Esophagus muscularis mucosa (tissue), 4 donors: ENCODE data around the gene SMCO4.

ENCODE experiments used
- EP300 ChIP-seq: sonication (generic); formaldehyde crosslinking; IDR thresholded peaks from one replicate; pipeline ENCODE4 v1.6.1; 2017; ENCODE audit warnings: antibody characterized with exemption
- POLR2A ChIP-seq: fragments of 450-650 bp; IDR thresholded peaks from one replicate; pipeline ENCODE4 v1.6.1; 2017; ENCODE audit warnings: antibody characterized with exemption, moderate library complexity, mild to moderate bottlenecking, low read depth
- POLR2AphosphoS5 ChIP-seq, 2 donors: sonication (generic); formaldehyde crosslinking; IDR thresholded peaks; one replicate each; pipeline ENCODE4 v1.6.1; 2017; ENCODE audit warnings: antibody characterized with exemption in 2 of 2
- TF ChIP-seq, protein P1 (sequence below), 3 experiments: fragments of 200-600 bp in 2 of 3; fragments of 450-650 bp in 1 of 3; sonication (generic) in 2 of 3; IDR thresholded peaks; one replicate each; pipeline ENCODE4 v1.5.1; 2017 to 2019; ENCODE audit warnings: antibody characterized with exemption in 3 of 3, mild to moderate bottlenecking in 2 of 3, moderate library complexity in 1 of 3

DNA sequence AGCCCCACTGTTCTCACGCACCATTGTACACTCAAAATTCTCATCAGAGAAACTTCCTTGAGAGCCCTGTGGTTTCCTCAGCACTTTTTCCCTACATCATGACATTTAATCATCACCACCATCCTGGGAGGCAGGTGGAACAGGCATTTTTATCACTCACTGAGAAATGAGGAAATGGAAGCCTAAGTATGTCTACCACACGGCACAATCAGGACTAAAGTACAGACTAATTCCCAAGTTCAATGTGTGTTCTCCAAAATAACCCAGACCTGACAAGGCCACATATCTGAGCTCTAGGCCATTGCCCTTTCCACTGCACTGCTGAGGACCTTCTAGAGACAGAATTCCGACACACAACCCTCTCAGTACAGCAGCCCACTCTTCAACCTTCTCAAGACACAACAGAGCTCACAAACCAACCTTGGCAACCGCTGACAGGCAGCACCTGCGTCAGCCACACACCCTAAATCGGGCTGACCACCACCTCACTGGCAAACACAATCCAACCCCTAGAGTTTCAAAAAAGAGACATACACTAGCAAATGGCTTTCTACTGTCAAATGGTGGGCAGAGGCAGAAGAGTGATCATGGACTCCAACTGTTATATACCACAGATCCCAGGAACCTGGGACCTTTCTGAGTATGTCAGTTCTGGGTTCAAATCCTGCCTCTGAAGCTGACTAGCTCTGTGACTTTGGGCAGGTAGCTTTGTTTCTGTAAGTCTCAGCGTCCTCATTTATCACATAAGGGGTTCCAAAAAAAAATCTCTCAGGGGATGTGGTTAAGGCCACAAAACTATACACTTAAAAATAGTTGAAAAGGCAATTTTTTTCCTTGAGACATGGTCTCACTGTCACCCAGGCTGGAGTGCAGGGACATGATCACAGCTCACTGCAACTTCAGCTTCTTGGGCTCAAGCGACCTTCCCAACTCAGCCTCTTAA, 16.3 kb downstream of the SMCO4 start:
- TF ChIP-seq, protein P1, sequence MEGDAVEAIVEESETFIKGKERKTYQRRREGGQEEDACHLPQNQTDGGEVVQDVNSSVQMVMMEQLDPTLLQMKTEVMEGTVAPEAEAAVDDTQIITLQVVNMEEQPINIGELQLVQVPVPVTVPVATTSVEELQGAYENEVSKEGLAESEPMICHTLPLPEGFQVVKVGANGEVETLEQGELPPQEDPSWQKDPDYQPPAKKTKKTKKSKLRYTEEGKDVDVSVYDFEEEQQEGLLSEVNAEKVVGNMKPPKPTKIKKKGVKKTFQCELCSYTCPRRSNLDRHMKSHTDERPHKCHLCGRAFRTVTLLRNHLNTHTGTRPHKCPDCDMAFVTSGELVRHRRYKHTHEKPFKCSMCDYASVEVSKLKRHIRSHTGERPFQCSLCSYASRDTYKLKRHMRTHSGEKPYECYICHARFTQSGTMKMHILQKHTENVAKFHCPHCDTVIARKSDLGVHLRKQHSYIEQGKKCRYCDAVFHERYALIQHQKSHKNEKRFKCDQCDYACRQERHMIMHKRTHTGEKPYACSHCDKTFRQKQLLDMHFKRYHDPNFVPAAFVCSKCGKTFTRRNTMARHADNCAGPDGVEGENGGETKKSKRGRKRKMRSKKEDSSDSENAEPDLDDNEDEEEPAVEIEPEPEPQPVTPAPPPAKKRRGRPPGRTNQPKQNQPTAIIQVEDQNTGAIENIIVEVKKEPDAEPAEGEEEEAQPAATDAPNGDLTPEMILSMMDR (IDR thresholded peaks at IDR 0.05): no peak
- TF ChIP-seq POLR2AphosphoS5 (IDR thresholded peaks at IDR 0.05) (no peak), POLR2A (no peak), EP300 (no peak)
